ENCODE measurements around the gene ATRN.

DNA sequence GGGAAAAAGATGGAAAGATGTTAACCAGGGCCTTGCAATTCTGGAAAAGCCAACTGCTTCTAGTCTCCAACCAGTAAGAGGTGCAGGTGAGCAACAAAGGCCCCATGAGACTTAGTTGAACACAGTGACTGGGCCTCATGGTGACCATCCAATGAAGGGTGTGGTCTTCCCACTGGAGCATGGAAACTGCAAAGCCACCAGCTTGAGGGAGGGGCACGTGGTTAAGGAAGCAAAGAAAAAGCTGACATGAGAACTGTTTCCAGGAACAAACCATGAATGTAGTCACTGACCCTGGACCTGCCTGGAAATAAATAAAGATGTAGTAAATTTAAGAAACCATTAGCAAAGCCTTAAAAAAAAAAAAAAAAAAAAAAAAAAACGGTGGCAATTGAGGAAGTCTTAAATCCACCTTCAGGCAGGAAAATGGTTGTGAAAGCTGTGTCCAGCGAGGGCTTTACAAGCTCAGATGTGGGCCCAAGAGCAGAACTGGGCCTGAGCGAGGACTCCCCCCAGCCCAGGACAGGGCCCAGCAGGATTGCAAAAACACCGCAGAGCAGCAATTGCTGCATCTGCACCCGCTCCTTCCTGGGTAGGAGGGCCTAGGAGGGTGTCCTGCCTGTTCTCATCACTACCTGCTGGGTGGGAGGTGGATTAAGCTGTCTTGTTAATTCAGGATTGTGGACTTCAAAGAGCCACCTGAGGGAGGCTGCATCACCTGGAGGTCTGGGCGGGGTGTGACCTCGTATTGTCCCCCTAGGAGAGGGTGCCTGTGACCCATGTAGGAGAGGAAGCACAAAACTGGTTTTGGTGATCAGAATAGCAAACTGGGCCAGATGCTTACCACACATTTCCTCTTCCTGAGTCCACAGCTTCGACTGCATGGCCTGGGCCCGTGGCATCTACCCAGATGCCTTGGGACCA, 182.1 kb downstream of the ATRN start:
- TF ChIP-seq, protein P1, sequence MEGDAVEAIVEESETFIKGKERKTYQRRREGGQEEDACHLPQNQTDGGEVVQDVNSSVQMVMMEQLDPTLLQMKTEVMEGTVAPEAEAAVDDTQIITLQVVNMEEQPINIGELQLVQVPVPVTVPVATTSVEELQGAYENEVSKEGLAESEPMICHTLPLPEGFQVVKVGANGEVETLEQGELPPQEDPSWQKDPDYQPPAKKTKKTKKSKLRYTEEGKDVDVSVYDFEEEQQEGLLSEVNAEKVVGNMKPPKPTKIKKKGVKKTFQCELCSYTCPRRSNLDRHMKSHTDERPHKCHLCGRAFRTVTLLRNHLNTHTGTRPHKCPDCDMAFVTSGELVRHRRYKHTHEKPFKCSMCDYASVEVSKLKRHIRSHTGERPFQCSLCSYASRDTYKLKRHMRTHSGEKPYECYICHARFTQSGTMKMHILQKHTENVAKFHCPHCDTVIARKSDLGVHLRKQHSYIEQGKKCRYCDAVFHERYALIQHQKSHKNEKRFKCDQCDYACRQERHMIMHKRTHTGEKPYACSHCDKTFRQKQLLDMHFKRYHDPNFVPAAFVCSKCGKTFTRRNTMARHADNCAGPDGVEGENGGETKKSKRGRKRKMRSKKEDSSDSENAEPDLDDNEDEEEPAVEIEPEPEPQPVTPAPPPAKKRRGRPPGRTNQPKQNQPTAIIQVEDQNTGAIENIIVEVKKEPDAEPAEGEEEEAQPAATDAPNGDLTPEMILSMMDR (conservative IDR thresholded peaks at IDR 0.05; ENCODE audit: low read length), result no peak
- TF ChIP-seq EZH2phosphoT487 (IDR thresholded peaks at IDR 0.05; ENCODE audit: borderline replicate concordance, low read depth, low read length), result no peak

Measured in OCI-LY7 (cell line).